Epithelial cell of proximal tubule (primary cell): ENCODE measurements around the gene CPNE7. TPM values are rescaled to one million over a fixed set of nuclear protein-coding genes. Genes with fewer than 3 reads are reported as not detected.

Experiments used
- DNase-seq: peaks from one replicate; pipeline ENCODE4 v3.0.0-alpha.2; 2011; ENCODE audit warnings: low read depth
- H3K4me3 ChIP-seq: 2 replicates; pipeline ENCODE4 v1.5.1; 2011; ENCODE audit warnings: low read depth, mild to moderate bottlenecking, low read length
- CTCF ChIP-seq: conservative IDR thresholded peaks from 2 replicates; pipeline ENCODE4 v1.5.1; 2012; ENCODE audit warnings: low read depth, mild to moderate bottlenecking, low read length
- total RNA-seq: library from RNA; depleted of rRNA; stranded (reverse); fragments of >200 nt; gene quantifications from 2 replicates; pipeline ENCODE4 v1.2.3, GENCODE V29; 2015

CPNE7 gene
- total RNA-seq, 1 donor from 2014 or later, result 20.2 TPM

DNA sequence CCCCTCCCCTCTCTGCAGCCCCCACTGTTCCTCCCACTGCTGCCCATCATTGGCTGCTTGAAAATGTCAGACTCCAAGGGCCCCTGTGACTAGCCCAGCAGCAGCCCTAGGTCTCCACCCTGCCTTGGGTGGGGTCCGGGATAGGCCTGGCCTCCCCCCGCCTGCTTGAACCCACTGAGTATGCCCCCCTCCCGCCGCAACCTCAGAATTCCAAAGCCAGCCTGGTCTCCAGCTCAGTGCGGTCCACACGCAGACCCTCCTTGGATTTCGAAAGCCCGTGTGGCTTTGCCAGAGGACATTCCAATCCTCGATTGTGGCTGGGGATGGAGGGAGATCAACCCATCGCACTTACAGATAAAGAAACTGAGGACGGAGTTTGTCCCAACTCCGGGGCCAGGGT, 44.3 kb downstream of the CPNE7 start:
- H3K4me3 ChIP-seq, result no peak overlapping the region
- DNase-seq, result no peak
- TF ChIP-seq CTCF, result no peak

DNA sequence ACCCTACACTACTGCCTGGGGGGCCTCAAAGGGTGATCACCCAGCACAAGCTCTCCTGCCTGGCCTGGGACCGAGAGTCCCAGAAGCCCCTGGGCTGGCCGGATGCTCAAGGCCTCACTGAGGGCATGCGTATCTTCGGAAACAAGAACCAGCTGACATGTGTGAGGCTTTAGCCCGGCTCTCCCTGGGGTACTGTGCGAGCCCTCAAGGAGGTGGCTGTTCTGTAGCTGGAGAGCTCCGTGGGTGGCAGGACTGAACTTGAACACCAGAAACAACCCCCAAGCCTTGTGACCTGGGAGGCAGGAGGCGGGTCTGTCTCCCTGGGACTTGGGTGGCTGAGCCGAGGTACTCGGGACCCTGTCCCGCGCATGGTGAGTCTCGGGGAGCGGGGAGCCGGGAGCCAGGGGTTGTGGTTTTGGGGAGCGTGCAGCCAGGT, 44.9 kb downstream of the CPNE7 start:
- H3K4me3 ChIP-seq, result no peak overlapping the region
- TF ChIP-seq CTCF, result no peak
- DNase-seq, result no peak

DNA sequence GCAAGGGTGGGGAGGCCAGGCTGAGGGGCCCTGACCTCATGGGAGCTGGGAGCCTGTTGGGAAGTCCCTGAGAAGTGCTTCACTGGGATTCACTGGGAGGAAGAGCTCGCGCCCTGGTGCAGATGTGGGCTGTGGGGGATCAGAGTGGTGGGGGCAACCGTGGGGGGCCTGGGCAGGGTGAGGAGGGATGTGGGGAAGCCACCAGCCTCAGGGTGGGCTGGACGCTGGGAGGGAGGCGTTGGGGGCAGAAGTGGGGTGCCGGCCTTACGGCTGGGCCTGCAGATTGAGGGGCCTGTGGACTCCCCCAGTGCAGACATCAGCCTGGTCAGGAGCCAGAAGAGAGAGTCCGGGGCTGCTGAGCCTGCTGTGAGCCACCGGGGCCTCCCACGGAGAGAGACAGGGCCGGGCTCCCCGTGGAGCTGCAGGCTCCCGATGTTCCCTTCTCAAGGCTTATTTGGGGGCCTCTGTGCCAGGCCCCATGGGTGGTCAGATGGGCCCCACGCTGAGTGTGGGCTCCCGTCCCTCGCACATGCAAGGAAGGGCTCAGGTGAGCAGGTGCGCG, 45.7 kb downstream of the CPNE7 start:
- no peak overlapping the region for H3K4me3 ChIP-seq
- DNase-seq, result no peak
- no peak for TF ChIP-seq CTCF

DNA sequence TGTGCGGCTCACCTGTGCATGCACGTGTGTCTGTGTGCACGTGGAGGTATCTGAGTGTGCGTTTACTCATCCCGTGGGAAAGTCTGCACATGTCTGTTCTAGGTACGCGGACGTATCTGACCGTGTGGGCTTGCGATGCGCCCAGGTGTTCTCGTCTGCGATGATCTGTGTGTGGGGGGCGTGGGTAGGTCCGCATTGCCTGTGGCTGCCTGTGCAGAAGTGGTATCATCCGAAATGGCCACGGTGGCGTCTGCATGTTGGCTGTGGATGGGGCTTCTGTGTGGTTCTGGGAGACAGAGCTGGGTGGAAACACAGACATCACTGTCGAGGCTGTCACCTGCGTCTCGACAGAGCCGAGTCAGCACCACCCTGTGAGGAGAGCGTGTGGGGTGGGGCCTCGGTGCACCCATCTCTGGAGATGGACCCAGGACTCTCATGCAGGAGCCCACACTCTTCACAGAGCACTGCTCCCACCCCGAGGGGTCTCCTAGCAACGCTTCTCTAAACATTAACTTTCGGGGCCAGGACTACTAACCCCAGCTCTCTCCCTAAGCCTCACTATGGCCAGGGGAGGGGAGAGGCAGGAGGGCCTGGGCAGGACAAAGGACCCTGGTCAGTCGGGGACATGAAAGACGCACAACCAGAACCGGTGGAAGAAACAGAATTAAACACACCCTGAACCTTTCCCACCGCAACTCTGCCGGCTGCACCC, 46.3 kb downstream of the CPNE7 start:
- no peak for DNase-seq
- no peak for TF ChIP-seq CTCF
- H3K4me3 ChIP-seq, result no peak overlapping the region

DNA sequence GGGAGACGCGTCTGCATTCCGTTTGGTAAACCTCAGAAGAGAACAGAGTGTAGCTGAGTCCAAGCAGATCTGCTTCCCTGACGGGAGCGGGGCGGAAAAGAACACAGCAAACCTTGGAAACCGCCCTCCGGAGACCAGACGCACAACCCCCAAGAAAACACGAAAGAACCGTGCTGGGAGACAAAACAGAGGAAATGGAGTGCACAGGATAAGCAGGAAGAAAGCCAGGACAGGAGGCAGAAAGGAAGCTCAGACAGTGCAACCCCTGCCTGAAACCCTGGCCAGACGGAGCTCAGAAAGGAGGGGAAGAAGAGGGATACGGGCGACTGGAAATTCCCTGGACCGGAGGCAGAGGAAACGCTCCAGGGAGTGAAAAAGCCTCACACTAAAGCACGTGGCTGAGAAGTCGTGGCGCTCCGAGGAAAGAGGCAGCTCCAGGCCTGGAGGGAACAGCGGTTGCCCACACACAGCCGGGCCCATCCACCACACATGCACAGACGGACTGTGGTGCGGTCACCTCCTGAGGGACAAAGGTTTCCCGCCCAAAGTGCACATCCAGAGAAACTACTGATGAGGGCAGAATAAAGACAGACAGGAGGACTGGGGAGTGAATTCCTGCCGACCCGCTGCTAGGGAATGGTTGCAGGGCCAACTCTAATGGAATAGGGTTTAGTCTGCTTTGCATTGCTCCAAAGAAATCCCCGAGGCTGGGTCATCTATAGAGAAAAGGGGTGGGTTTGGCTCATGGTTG, 48.1 kb downstream of the CPNE7 start:
- no peak for DNase-seq

More for the DNA sequence above, 48.1 kb downstream of the CPNE7 start:
- TF ChIP-seq CTCF, result no peak
- H3K4me3 ChIP-seq, result no peak overlapping the region
